B cell (primary cell): ENCODE results near the gene RFX2. TPM values are rescaled to one million over a fixed set of nuclear protein-coding genes. Genes with fewer than 3 reads are reported as not detected.

Experiments used
- ATAC-seq: fragments of 200-7000 bp; cut with Tn5 transposase; one replicate; pipeline ENCODE4 v1.10.0; 2021; ENCODE audit warnings: low read depth, mild to moderate bottlenecking, moderate number of reproducible peaks, moderate library complexity
- CTCF ChIA-PET: fragments of 350-600 bp; sonication (Branson Sonifier 250); formaldehyde crosslinking; loops from one replicate; lab custom pipeline; 2021; ENCODE audit warnings: antibody characterized with exemption, inconsistent platforms; lab: Charles Lee
- POLR2A ChIA-PET: fragments of 350-600 bp; sonication (Branson Sonifier 250); formaldehyde crosslinking; loops from one replicate; lab custom pipeline; 2021; ENCODE audit warnings: antibody characterized with exemption; lab: Charles Lee
- DNase-seq: peaks from one replicate; pipeline ENCODE4 v3.0.0; 2013
- H2AFZ ChIP-seq: 2 replicates; pipeline ENCODE4 v1.6.1; 2012; ENCODE audit warnings: mild to moderate bottlenecking, low read depth, low read length; ENCODE audit not compliant: insufficient read depth, poor library complexity, severe bottlenecking
- H3K27ac ChIP-seq, 2 donors: 1 replicate in 1 of 2; 2 replicates in 1 of 2; pipeline ENCODE4 v1.5.1; 2012 to 2013; ENCODE audit warnings: low read length in 2 of 2, mild to moderate bottlenecking in 2 of 2, moderate library complexity in 1 of 2
- H3K27me3 ChIP-seq, 4 experiments: fragments of 200-600 bp in 1 of 4; sonication (generic) in 1 of 4; replicated peaks in 1 of 4; 1 replicate in 2 of 4; 2 replicates in 2 of 4; pipeline versions ENCODE4 v1.6.1 to v1.7.0; 2013 to 2016; ENCODE audit warnings: low read length in 3 of 4, mild to moderate bottlenecking in 2 of 4, mixed read lengths in 1 of 4, moderate library complexity in 1 of 4; ENCODE audit not compliant: insufficient read depth in 4 of 4, control insufficient read depth in 3 of 4; ENCODE audit errors: control extremely low read depth in 1 of 4
- H3K36me3 ChIP-seq, 2 experiments: replicated peaks in 1 of 2; 1 replicate in 1 of 2; 2 replicates in 1 of 2; pipeline versions ENCODE4 v1.6.1 to v1.7.1; 2013; ENCODE audit warnings: low read length in 1 of 2; ENCODE audit not compliant: insufficient read depth in 2 of 2, control insufficient read depth in 1 of 2; ENCODE audit errors: control extremely low read depth in 1 of 2, extremely low read depth in 1 of 2
- H3K4me1 ChIP-seq, 2 donors: fragments of 200-600 bp in 1 of 2; sonication (generic) in 1 of 2; 1 replicate in 1 of 2; 2 replicates in 1 of 2; pipeline versions ENCODE4 v1.5.1 to v1.6.1; 2013 to 2017; ENCODE audit warnings: low read length in 2 of 2; ENCODE audit not compliant: control insufficient read depth in 2 of 2, insufficient read depth in 2 of 2
- H3K4me2 ChIP-seq: replicated peaks from 2 replicates; pipeline ENCODE3; 2012; ENCODE audit warnings: mild to moderate bottlenecking, low read depth, low read length; ENCODE audit not compliant: poor library complexity, severe bottlenecking
- H3K4me3 ChIP-seq, 5 experiments: fragments of 200-600 bp in 1 of 5; sonication (generic) in 1 of 5; 1 replicate in 3 of 5; 2 replicates in 2 of 5; pipeline versions ENCODE4 v1.5.1 to v1.7.0; 2011 to 2016; ENCODE audit warnings: low read length in 4 of 5, mild to moderate bottlenecking in 4 of 5, low read depth in 2 of 5, control low read depth in 1 of 5, moderate library complexity in 1 of 5; ENCODE audit not compliant: insufficient read depth in 1 of 5; ENCODE audit errors: control extremely low read depth in 1 of 5, extremely low read depth in 1 of 5
- H3K79me2 ChIP-seq: fragments of 200-600 bp; sonication (generic); one replicate; pipeline ENCODE4 v1.6.0; 2016; ENCODE audit warnings: low read length; ENCODE audit not compliant: control insufficient read depth, insufficient read depth
- H3K9ac ChIP-seq: fragments of 200-600 bp; sonication (generic); 2 replicates; pipeline ENCODE4 v1.6.1; 2017; ENCODE audit warnings: mild to moderate bottlenecking, low read length, moderate library complexity
- H3K9me3 ChIP-seq, 3 donors: one replicate each; pipeline versions ENCODE4 v1.6.1 to v1.7.1; 2013; ENCODE audit warnings: low read length in 2 of 3; ENCODE audit not compliant: control insufficient read depth in 2 of 3, insufficient read depth in 1 of 3; ENCODE audit errors: control extremely low read depth in 1 of 3
- H4K20me1 ChIP-seq: 2 replicates; pipeline ENCODE4 v1.6.0; 2012; ENCODE audit warnings: mild to moderate bottlenecking, low read length; ENCODE audit not compliant: insufficient read depth, control insufficient read depth, poor library complexity, severe bottlenecking
- H3K27ac Mint-ChIP-seq: one replicate; pipeline ENCODE4 v1.8.0; 2021; ENCODE audit warnings: mixed read lengths
- H3K27me3 Mint-ChIP-seq: one replicate; pipeline ENCODE4 v1.8.0; 2021; ENCODE audit warnings: mixed read lengths
- H3K4me1 Mint-ChIP-seq: one replicate; pipeline ENCODE4 v1.8.0; 2021; ENCODE audit warnings: mixed read lengths
- H3K4me3 Mint-ChIP-seq: one replicate; pipeline ENCODE4 v1.8.0; 2021; ENCODE audit warnings: mixed read lengths
- H3K9me3 Mint-ChIP-seq: one replicate; pipeline ENCODE4 v1.8.0; 2022; ENCODE audit warnings: mixed read lengths; ENCODE audit not compliant: insufficient read depth
- EZH2 ChIP-seq: IDR thresholded peaks from 2 replicates; pipeline ENCODE4 v1.6.1; 2012; ENCODE audit warnings: borderline replicate concordance, low read depth, mild to moderate bottlenecking, moderate library complexity, low read length; ENCODE audit not compliant: insufficient read depth, poor library complexity, severe bottlenecking
- WGBS: methylation state at CpG from one replicate; pipeline ENCODE4 v1.1.5; 2013; ENCODE audit warnings: missing lambda C conversion rate; ENCODE audit not compliant: insufficient coverage; 5-methylcytosine and 5-hydroxymethylcytosine counted together
- intact Hi-C: fragments of 100-400 bp; cut with micrococcal nuclease; formaldehyde crosslinking; loops from one replicate; pipeline ENCODE4 v1.10.0; 2022
- polyA plus RNA-seq: library from polyadenylated mRNA; depleted of rRNA; stranded (reverse); fragments of >200 nt; gene quantifications from 2 replicates; pipeline ENCODE4 v1.2.3, GENCODE V29; 2012
- total RNA-seq, 2 donors: library from RNA; stranded (reverse); fragments of 120-200 nt in 1 of 2; gene quantifications; 1 replicate in 1 of 2; 2 replicates in 1 of 2; pipeline versions ENCODE4 v1.2.3 to v1.2.4, GENCODE V29; 2013 to 2022
- TF ChIP-seq, protein P1 (sequence below): fragments of 200-600 bp; IDR thresholded peaks from one replicate; pipeline ENCODE4 v1.8.0; 2022; ENCODE audit warnings: antibody characterized with exemption, mild to moderate bottlenecking

RFX2 gene
- total and polyA plus RNA-seq, 2 donors (not counting 1 experiment from before 2014, with no cell fraction given): 7.1 to 8.6 TPM

DNA sequence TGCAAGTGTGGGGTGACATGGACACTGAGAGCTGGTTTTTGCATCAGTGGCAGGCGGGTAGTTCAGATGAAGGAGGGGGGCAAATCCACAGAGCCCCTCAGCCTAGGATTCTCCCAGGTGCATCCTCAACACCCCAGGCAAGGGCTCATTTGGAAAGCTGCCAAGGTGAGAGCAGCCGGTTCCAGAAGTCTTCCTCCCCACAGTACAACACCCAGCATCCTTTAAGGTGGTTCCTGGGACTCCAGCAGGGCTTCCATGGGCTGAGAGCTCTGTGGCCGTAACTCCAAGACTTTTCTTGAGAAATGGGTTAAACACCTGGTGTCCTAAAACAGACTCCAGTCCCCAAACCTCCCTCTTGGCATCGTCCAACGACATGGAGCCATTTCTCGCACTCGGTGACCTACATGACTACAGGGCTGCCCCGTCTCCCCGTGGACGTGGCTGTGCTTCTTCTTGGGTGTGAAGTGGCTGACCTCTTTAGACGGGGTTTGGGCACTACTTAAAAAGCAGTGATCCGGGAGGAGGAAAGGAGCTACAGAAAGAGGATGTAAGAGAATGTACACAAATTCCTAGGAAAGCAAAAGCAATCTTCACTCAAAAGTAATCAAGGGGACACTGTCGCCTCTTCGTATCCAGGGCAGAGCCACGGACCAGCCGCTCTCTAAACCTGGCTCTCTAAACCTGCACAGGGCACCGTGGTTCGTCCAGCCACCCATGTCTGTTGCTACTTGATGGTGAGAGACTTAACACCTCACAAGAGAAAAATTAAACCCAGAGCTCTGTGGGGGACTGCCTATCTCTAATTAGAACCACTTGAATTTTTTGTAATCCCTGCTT, 157.9 kb downstream of the RFX2 start:
- H3K9me3 Mint-ChIP-seq: no peaks in the 10 kb centered on the region
- intact Hi-C loops: no loop called here
- Histone ChIP-seq H3K4me1 (peaks cover 33 to 43% of the 10 kb centered on the region in 2 donors), H2AFZ (no peak overlapping the region), H3K9me3 (no peaks in the 10 kb centered on the region), H3K27me3 (no peaks in the 10 kb centered on the region), H3K27ac (no peak overlapping the region), H3K4me3 (no peak overlapping the region), H3K9ac (no peak overlapping the region), H3K4me2 (peak overlapping the region; percentile 58), H3K79me2 (peaks cover 98% of the 10 kb centered on the region), H3K36me3 (peaks cover 0 to 16% of the 10 kb centered on the region in 2 experiments), H4K20me1 (peaks cover 98% of the 10 kb centered on the region)
- ChIA-PET CTCF (interaction anchor here (0.7 to 4.3 kb wide), 3 partner anchors 14 to 16 kb away, joined by 4 to 22 read pairs (median 7); no protein-coding TSS in a partner anchor), POLR2A (no interaction called here)
- ATAC-seq (no peak), DNase-seq (no peak)
- peak overlapping the region; percentile 45 for H3K4me3 Mint-ChIP-seq
- WGBS: 90% methylated on average over 14 of the region's 18 CpGs
- H3K27me3 Mint-ChIP-seq: no peaks in the 10 kb centered on the region
- peaks cover 88% of the 10 kb centered on the region for H3K4me1 Mint-ChIP-seq
- H3K27ac Mint-ChIP-seq: peak overlapping the region; percentile 62
- TF ChIP-seq EZH2: no peak
- TF ChIP-seq, protein P1, sequence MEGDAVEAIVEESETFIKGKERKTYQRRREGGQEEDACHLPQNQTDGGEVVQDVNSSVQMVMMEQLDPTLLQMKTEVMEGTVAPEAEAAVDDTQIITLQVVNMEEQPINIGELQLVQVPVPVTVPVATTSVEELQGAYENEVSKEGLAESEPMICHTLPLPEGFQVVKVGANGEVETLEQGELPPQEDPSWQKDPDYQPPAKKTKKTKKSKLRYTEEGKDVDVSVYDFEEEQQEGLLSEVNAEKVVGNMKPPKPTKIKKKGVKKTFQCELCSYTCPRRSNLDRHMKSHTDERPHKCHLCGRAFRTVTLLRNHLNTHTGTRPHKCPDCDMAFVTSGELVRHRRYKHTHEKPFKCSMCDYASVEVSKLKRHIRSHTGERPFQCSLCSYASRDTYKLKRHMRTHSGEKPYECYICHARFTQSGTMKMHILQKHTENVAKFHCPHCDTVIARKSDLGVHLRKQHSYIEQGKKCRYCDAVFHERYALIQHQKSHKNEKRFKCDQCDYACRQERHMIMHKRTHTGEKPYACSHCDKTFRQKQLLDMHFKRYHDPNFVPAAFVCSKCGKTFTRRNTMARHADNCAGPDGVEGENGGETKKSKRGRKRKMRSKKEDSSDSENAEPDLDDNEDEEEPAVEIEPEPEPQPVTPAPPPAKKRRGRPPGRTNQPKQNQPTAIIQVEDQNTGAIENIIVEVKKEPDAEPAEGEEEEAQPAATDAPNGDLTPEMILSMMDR: no peak

DNA sequence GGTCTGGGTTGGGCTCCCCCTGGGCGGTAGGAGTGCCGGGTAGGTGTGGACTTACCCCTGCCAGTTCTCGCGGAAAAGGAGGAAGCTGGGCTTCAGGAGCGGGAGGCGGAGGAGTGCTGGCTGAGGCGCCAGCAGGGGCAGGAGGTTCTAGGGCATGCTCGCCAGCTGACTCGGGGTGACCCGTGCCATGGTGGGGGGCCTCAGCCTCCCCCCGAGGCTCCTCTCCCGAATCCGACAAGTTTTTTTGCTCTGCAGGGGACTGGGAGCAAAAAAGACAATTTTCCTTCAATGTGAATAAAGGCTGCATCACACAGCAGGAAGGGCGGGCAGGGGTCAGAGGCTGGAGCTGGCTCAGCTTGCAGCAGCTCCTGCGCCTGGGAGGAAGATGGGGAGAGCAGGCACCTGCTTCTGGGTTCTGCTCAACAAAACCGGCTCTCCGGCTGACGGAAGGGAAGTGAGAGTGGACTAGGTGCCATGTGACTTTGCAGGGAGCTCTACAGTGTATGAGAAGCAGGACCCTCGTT, 158.9 kb downstream of the RFX2 start:
- Histone ChIP-seq H3K4me2 (peak overlapping the region; percentile 58), H3K9me3 (no peaks in the 10 kb centered on the region), H3K27me3 (no peaks in the 10 kb centered on the region), H3K4me1 (peaks cover 33 to 43% of the 10 kb centered on the region in 2 donors), H3K4me3 (no peak overlapping the region), H3K36me3 (peaks cover 0 to 18% of the 10 kb centered on the region in 2 experiments), H2AFZ (no peak overlapping the region), H3K9ac (no peak overlapping the region), H3K79me2 (peaks cover 97% of the 10 kb centered on the region), H3K27ac (no peak overlapping the region), H4K20me1 (peaks cover 98% of the 10 kb centered on the region)
- CTCF ChIA-PET: interaction anchor here (1.5 kb wide), 1 partner anchor 17 kb away, joined by 7 read pairs; no protein-coding TSS in a partner anchor
- Mint-ChIP-seq H3K4me1 (peaks cover 80% of the 10 kb centered on the region), H3K4me3 (peak overlapping the region; percentile 73), H3K27me3 (no peaks in the 10 kb centered on the region), H3K27ac (peak overlapping the region; percentile 76), H3K9me3 (no peaks in the 10 kb centered on the region)
- intact Hi-C loops: no loop called here
- no peak for TF ChIP-seq EZH2
- TF ChIP-seq, protein P1: no peak
- peak; percentile 45 for ATAC-seq
- POLR2A ChIA-PET: no interaction called here
- 34% methylated on average over 19 of the region's 19 CpGs for WGBS
- DNase-seq: peak; percentile 56
